HK-2 (cell line): ENCODE results near the gene RNASE9.
"Not testable (repeated sequence)": the region's sequence is repeated elsewhere in the genome, so short reads cannot be mapped to it uniquely, and the experiment has no call there.

ENCODE experiments used
- DNase-seq: peaks from one replicate; pipeline ENCODE4 v3.0.0-alpha.2; 2018; ENCODE audit not compliant: unreplicated experiment

Gene RNASE9

GRCh38 chr14:20572382-20572990 is 11.6 kb upstream of the RNASE9 start:
- DNase-seq: not testable (repeated sequence)

GRCh38 chr14:20570720-20571119 is 9.9 kb upstream of the RNASE9 start:
- not testable (repeated sequence) for DNase-seq

GRCh38 chr14:20569865-20570264 is 9.0 kb upstream of the RNASE9 start:
- DNase-seq: not testable (repeated sequence)

- DNase-seq: no peak
These were observed 8.2 kb upstream of the RNASE9 start for GRCh38 chr14:20569066-20569465.

GRCh38 chr14:20568393-20568792 is 7.5 kb upstream of the RNASE9 start:
- no peak for DNase-seq

GRCh38 chr14:20567199-20567598 is 6.4 kb upstream of the RNASE9 start:
- DNase-seq: not testable (repeated sequence)

GRCh38 chr14:20564501-20564997 is 3.7 kb upstream of the RNASE9 start:
- no peak for DNase-seq

- DNase-seq: no peak
These were observed 3.1 kb upstream of the RNASE9 start for GRCh38 chr14:20563971-20564370.

GRCh38 chr14:20559461-20559904 is 1.4 kb downstream of the RNASE9 start:
- no peak for DNase-seq

- no peak for DNase-seq
These were observed 3.7 kb downstream of the RNASE9 start for GRCh38 chr14:20557212-20557542.

- DNase-seq: no peak
These were observed 4.2 kb downstream of the RNASE9 start for GRCh38 chr14:20556500-20557211.

- DNase-seq: no peak
These were observed 5.0 kb downstream of the RNASE9 start for GRCh38 chr14:20555845-20556244.

- DNase-seq: no peak
These were observed 7.8 kb downstream of the RNASE9 start for GRCh38 chr14:20553024-20553423.

GRCh38 chr14:20551606-20552005 is 9.2 kb downstream of the RNASE9 start:
- no peak for DNase-seq

- DNase-seq: no peak
These were observed 9.9 kb downstream of the RNASE9 start for GRCh38 chr14:20550926-20551325.

GRCh38 chr14:20548414-20549158 is 12.3 kb downstream of the RNASE9 start:
- no peak for DNase-seq

- no peak for DNase-seq
These were observed 14.0 kb downstream of the RNASE9 start for GRCh38 chr14:20546877-20547276.

GRCh38 chr14:20539906-20540305 is 20.9 kb downstream of the RNASE9 start:
- DNase-seq: no peak

- DNase-seq: peak; percentile 42
These were observed 29.9 kb downstream of the RNASE9 start for GRCh38 chr14:20530771-20531571.

GRCh38 chr14:20529806-20530205 is 31.0 kb downstream of the RNASE9 start:
- no peak for DNase-seq

- DNase-seq: no peak
These were observed 36.8 kb downstream of the RNASE9 start for GRCh38 chr14:20524027-20524426.

- no peak for DNase-seq
These were observed 38.5 kb downstream of the RNASE9 start for GRCh38 chr14:20522332-20522731.
